HUES48 (cell line): Measurements from ENCODE around the gene GPLD1.
"Not testable (repeated sequence)": the region's sequence is repeated elsewhere in the genome, so short reads cannot be mapped to it uniquely, and the experiment has no call there.

Experiments used
- H3K27ac ChIP-seq: one replicate; pipeline ENCODE4 v1.7.0; 2013; ENCODE audit warnings: low read depth, low read length, inconsistent platforms
- H3K27me3 ChIP-seq: 2 replicates; pipeline ENCODE4 v1.6.1; 2013; ENCODE audit warnings: mild to moderate bottlenecking, low read length; ENCODE audit not compliant: control insufficient read depth, insufficient read depth
- H3K36me3 ChIP-seq: 2 replicates; pipeline ENCODE4 v1.6.1; 2013; ENCODE audit warnings: low read length; ENCODE audit not compliant: control insufficient read depth, insufficient read depth
- H3K4me1 ChIP-seq: 2 replicates; pipeline ENCODE4 v1.6.1; 2013; ENCODE audit warnings: mild to moderate bottlenecking, low read length; ENCODE audit not compliant: control insufficient read depth, insufficient read depth
- H3K4me3 ChIP-seq: 2 replicates; pipeline ENCODE4 v1.5.1; 2013; ENCODE audit warnings: mild to moderate bottlenecking, low read depth, low read length
- H3K9ac ChIP-seq: 2 replicates; pipeline ENCODE4 v1.6.1; 2013; ENCODE audit warnings: mild to moderate bottlenecking, low read depth, low read length, moderate library complexity
- H3K9me3 ChIP-seq: 2 replicates; pipeline ENCODE4 v1.6.1; 2013; ENCODE audit warnings: low read length; ENCODE audit not compliant: control insufficient read depth, insufficient read depth

The GPLD1 gene

GRCh38 chr6:24436979-24437378 is 52.4 kb downstream of the GPLD1 start:
- H3K9ac ChIP-seq = no peak overlapping the region

DNA sequence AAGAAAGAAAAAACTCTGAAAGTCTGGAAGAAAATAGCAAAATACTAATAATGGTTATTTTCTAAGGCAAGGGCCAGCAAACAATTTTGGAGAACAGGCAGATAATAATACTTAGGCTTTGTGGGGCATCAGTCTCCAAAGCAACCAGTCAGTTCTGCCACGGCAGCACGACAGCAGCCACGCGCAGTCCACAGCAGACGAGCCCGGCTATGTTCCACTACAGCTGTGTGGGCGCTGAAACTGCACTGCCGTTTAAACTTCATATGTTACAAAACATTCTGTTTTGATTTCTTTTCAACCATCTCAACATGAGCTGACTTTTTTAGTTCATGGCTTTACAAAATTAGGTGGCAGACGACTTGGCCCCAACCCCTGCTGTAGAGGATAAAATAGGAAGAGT is 56.8 kb downstream of the GPLD1 start:
- no peaks in the 10 kb centered on the region for H3K9me3 ChIP-seq

More at GRCh38 chr6:24436979-24437378, 52.4 kb downstream of the GPLD1 start:
- Histone ChIP-seq H3K36me3 (no peaks in the 10 kb centered on the region), H3K9me3 (no peaks in the 10 kb centered on the region), H3K4me3 (no peak overlapping the region), H3K27ac (no peak overlapping the region), H3K27me3 (no peaks in the 10 kb centered on the region), H3K4me1 (no peaks in the 10 kb centered on the region)

DNA sequence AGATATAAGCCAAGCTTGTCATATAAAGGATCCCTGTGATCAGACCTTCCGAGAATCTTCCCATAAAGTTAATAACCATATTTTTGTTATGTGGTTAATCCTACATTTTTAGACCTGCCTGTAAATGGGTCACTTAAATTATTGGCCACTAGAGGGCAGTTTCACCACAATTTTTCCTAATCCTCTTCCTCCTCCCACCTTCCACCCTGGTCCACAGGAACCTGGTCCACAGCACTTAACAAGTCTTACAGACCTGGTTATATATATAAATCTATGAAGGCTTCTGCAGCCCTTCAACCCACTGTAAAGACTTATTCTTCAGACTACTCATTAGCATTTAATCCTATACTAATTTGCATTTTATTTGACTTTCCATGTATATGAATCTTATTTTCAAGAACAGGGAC is 58.3 kb downstream of the GPLD1 start:
- Histone ChIP-seq H3K9me3 (no peaks in the 10 kb centered on the region), H3K27ac (no peak overlapping the region), H3K4me1 (no peaks in the 10 kb centered on the region), H3K27me3 (no peaks in the 10 kb centered on the region), H3K4me3 (no peak overlapping the region), H3K36me3 (peaks cover 5% of the 10 kb centered on the region), H3K9ac (no peak overlapping the region)

More for the DNA sequence above, 56.8 kb downstream of the GPLD1 start:
- no peak overlapping the region for H3K9ac ChIP-seq
- no peaks in the 10 kb centered on the region for H3K27me3 ChIP-seq
- no peak overlapping the region for H3K4me3 ChIP-seq
- H3K4me1 ChIP-seq = no peaks in the 10 kb centered on the region
- no peaks in the 10 kb centered on the region for H3K36me3 ChIP-seq
- H3K27ac ChIP-seq = no peak overlapping the region

GRCh38 chr6:24430086-24430485 is 59.3 kb downstream of the GPLD1 start:
- no peaks in the 10 kb centered on the region for H3K4me1 ChIP-seq
- H3K4me3 ChIP-seq = no peak overlapping the region

GRCh38 chr6:24429146-24429545 is 60.2 kb downstream of the GPLD1 start:
- no peaks in the 10 kb centered on the region for H3K27me3 ChIP-seq
- no peaks in the 10 kb centered on the region for H3K9me3 ChIP-seq
- H3K27ac ChIP-seq = no peak overlapping the region
- no peaks in the 10 kb centered on the region for H3K4me1 ChIP-seq
- H3K9ac ChIP-seq = no peak overlapping the region
- no peak overlapping the region for H3K4me3 ChIP-seq
- peaks cover 24% of the 10 kb centered on the region for H3K36me3 ChIP-seq

More at GRCh38 chr6:24430086-24430485, 59.3 kb downstream of the GPLD1 start:
- peaks cover 15% of the 10 kb centered on the region for H3K36me3 ChIP-seq
- no peak overlapping the region for H3K27ac ChIP-seq
- no peak overlapping the region for H3K9ac ChIP-seq
- no peaks in the 10 kb centered on the region for H3K9me3 ChIP-seq
- H3K27me3 ChIP-seq = no peaks in the 10 kb centered on the region

DNA sequence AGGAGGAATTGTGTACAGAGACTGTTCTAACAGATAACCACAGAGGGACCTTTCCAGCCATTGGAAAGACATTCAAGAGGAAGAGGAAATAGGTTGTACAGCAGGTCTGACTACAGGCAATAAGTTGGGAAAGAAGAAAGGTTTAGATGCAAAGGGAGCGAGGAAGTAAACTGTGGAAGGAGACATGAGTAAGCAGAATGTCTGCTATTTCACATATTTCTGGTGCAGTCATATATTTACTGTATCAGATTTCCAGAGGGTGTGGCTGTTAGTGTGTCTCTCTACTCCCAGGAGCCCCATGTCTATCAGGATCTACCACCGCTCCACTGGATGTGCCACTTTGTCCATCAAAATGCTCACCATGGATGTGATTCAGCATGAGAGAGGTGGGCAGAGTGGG is 60.8 kb downstream of the GPLD1 start:
- no peak overlapping the region for H3K9ac ChIP-seq
- peaks cover 30% of the 10 kb centered on the region for H3K36me3 ChIP-seq
- no peak overlapping the region for H3K4me3 ChIP-seq
- no peaks in the 10 kb centered on the region for H3K4me1 ChIP-seq
- no peak overlapping the region for H3K27ac ChIP-seq
- no peaks in the 10 kb centered on the region for H3K9me3 ChIP-seq
- no peaks in the 10 kb centered on the region for H3K27me3 ChIP-seq

- peaks cover 47% of the 10 kb centered on the region for H3K36me3 ChIP-seq
- no peaks in the 10 kb centered on the region for H3K27me3 ChIP-seq
- H3K4me3 ChIP-seq = no peak overlapping the region
- H3K4me1 ChIP-seq = no peaks in the 10 kb centered on the region
- H3K9ac ChIP-seq = no peak overlapping the region
- H3K27ac ChIP-seq = no peak overlapping the region
- H3K9me3 ChIP-seq = no peaks in the 10 kb centered on the region
Observed at GRCh38 chr6:24426729-24427446, 62.5 kb downstream of the GPLD1 start.

GRCh38 chr6:24425091-24425490 is 64.3 kb downstream of the GPLD1 start:
- H3K4me3 ChIP-seq = no peak overlapping the region
- H3K36me3 ChIP-seq = peaks cover 65% of the 10 kb centered on the region
- H3K4me1 ChIP-seq = no peaks in the 10 kb centered on the region
- H3K9ac ChIP-seq = no peak overlapping the region
- no peaks in the 10 kb centered on the region for H3K9me3 ChIP-seq
- H3K27ac ChIP-seq = no peak overlapping the region
- no peaks in the 10 kb centered on the region for H3K27me3 ChIP-seq

GRCh38 chr6:24419526-24419925 is 69.9 kb downstream of the GPLD1 start:
- peaks cover 99% of the 10 kb centered on the region for H3K36me3 ChIP-seq
- no peaks in the 10 kb centered on the region for H3K4me1 ChIP-seq
- no peaks in the 10 kb centered on the region for H3K9me3 ChIP-seq
- H3K27ac ChIP-seq = no peak overlapping the region
- H3K9ac ChIP-seq = no peak overlapping the region
- no peaks in the 10 kb centered on the region for H3K27me3 ChIP-seq
- H3K4me3 ChIP-seq = no peak overlapping the region

GRCh38 chr6:24415753-24416152 is 73.6 kb downstream of the GPLD1 start:
- Histone ChIP-seq H3K27me3 (no peaks in the 10 kb centered on the region), H3K4me1 (no peaks in the 10 kb centered on the region), H3K9me3 (no peaks in the 10 kb centered on the region), H3K4me3 (no peak overlapping the region), H3K9ac (no peak overlapping the region), H3K36me3 (peaks cover 96% of the 10 kb centered on the region), H3K27ac (no peak overlapping the region)

GRCh38 chr6:24414531-24414930 is 74.8 kb downstream of the GPLD1 start:
- not testable (repeated sequence) for H3K4me3 ChIP-seq, H3K9ac ChIP-seq, H3K27ac ChIP-seq, H3K9me3 ChIP-seq, H3K27me3 ChIP-seq, H3K4me1 ChIP-seq
- peaks cover 96% of the 10 kb centered on the region for H3K36me3 ChIP-seq
